ENCODE results near the gene MFN1. TPM values are rescaled to one million over a fixed set of nuclear protein-coding genes. Genes with fewer than 3 reads are reported as not detected.
A peak's percentile ranks its signal among the peaks of the same experiment; 100 is the strongest.

Gene MFN1
- total and polyA plus RNA-seq, 2 of the 13 experiments (the other 11 are each of a cell fraction or from before 2014, with no cell fraction given): 25.2 to 37.5 TPM

GRCh38 chr3:179322286-179323196 lies 25.0 kb upstream of the MFN1 start, which contains the start of gene ZNF639 (continued):
- no peak for TF ChIP-seq SCMH1 (CRISPR knock-in tag; IDR thresholded peaks at IDR 0.05; ENCODE audit: borderline replicate concordance)
- TF ChIP-seq REPIN1 (CRISPR knock-in tag; IDR thresholded peaks at IDR 0.05; ENCODE audit: borderline replicate concordance, low read depth): peak; percentile 54
- no peak for TF ChIP-seq NR3C1 (CRISPR knock-in tag; IDR thresholded peaks at IDR 0.05)
- peak; percentile 37; the same call in 1 of the 2 replicates for TF ChIP-seq ZNF768 (CRISPR knock-in tag; IDR thresholded peaks at IDR 0.05)
- no peak for TF ChIP-seq ZFP36L2 (CRISPR knock-in tag; IDR thresholded peaks at IDR 0.05)
- TF ChIP-seq SP4 (CRISPR knock-in tag; IDR thresholded peaks at IDR 0.05): peak; percentile 71
- peak; percentile 41; the same call in 1 of the 2 replicates for TF ChIP-seq ZBTB38 (CRISPR knock-in tag; IDR thresholded peaks at IDR 0.05)
- TF ChIP-seq ZBTB3 (CRISPR knock-in tag; IDR thresholded peaks at IDR 0.05; ENCODE audit: borderline replicate concordance, low read depth): peak; percentile 64; the same call in 1 of the 2 replicates
- TF ChIP-seq ZBTB42 (CRISPR knock-in tag; IDR thresholded peaks at IDR 0.05): no peak
- no peak for TF ChIP-seq ZNF713 (CRISPR knock-in tag; IDR thresholded peaks at IDR 0.05)
- TF ChIP-seq SNAI1 (CRISPR knock-in tag; IDR thresholded peaks at IDR 0.05; ENCODE audit: borderline replicate concordance): 0 out of 2 replicates have a peak, but pooled peaks have one; percentile 34
- peak; percentile 28; the same call in 1 of the 2 replicates for TF ChIP-seq HCFC1 (IDR thresholded peaks at IDR 0.05; ENCODE audit: low read depth, low read length)
- TF ChIP-seq ZNF17 (CRISPR knock-in tag; IDR thresholded peaks at IDR 0.05): no peak
- TF ChIP-seq KMT2A (CRISPR knock-in tag; IDR thresholded peaks at IDR 0.05): no peak; the same call in 1 of the 2 replicates
- TF ChIP-seq ZNF383 (CRISPR knock-in tag; IDR thresholded peaks at IDR 0.05; ENCODE audit: borderline replicate concordance): 0 out of 2 replicates have a peak, but pooled peaks have one; percentile 16
- TF ChIP-seq ZFP90 (CRISPR knock-in tag; IDR thresholded peaks at IDR 0.05; ENCODE audit: borderline replicate concordance): no peak
- TF ChIP-seq FOXO4 (CRISPR knock-in tag; conservative IDR thresholded peaks at IDR 0.05): no peak
- TF ChIP-seq ZNF260 (CRISPR knock-in tag; IDR thresholded peaks at IDR 0.05; ENCODE audit: borderline replicate concordance, low read depth): no peak
- TF ChIP-seq GTF3A (CRISPR knock-in tag; conservative IDR thresholded peaks at IDR 0.05): 0 out of 2 replicates have a peak, but pooled peaks have one; percentile 36
- no peak; the same call in 1 of the 2 replicates for TF ChIP-seq ZNF746 (CRISPR knock-in tag; IDR thresholded peaks at IDR 0.05)
- TF ChIP-seq MYC (CRISPR knock-in tag; IDR thresholded peaks at IDR 0.05; ENCODE audit: borderline replicate concordance): peak; percentile 96
- 0 out of 2 replicates have a peak, but pooled peaks have one; percentile 13 for TF ChIP-seq BCL6 (CRISPR knock-in tag; IDR thresholded peaks at IDR 0.05)
- no peak for TF ChIP-seq ZNF562 (CRISPR knock-in tag; IDR thresholded peaks at IDR 0.05; ENCODE audit: borderline replicate concordance)
- TF ChIP-seq ATM (IDR thresholded peaks at IDR 0.05; ENCODE audit: borderline replicate concordance): no peak
- no peak for TF ChIP-seq TEF (CRISPR knock-in tag; IDR thresholded peaks at IDR 0.05)
- TF ChIP-seq TAF1 (CRISPR knock-in tag; IDR thresholded peaks at IDR 0.05): peak; percentile 39; the same call in 1 of the 2 replicates
- TF ChIP-seq EED (CRISPR knock-in tag; IDR thresholded peaks at IDR 0.05): no peak
- no peak for TF ChIP-seq ZNF557 (CRISPR knock-in tag; IDR thresholded peaks at IDR 0.05)
- TF ChIP-seq RXRA (CRISPR knock-in tag; IDR thresholded peaks at IDR 0.05): 0 out of 2 replicates have a peak, but pooled peaks have one; percentile 56
- no peak for TF ChIP-seq RARG (CRISPR knock-in tag; IDR thresholded peaks at IDR 0.05; ENCODE audit: low read depth)
- peak; percentile 44 for TF ChIP-seq ZNF274 (CRISPR knock-in tag; IDR thresholded peaks at IDR 0.05)
